ENCODE results near the gene MGRN1. TPM values are rescaled to one million over a fixed set of nuclear protein-coding genes. Genes with fewer than 3 reads are reported as not detected.

Gene MGRN1
- total and polyA plus RNA-seq, 2 donors (not counting 3 experiments of a cell fraction or from before 2014, with no cell fraction given): 15.6 to 73.0 TPM

DNA sequence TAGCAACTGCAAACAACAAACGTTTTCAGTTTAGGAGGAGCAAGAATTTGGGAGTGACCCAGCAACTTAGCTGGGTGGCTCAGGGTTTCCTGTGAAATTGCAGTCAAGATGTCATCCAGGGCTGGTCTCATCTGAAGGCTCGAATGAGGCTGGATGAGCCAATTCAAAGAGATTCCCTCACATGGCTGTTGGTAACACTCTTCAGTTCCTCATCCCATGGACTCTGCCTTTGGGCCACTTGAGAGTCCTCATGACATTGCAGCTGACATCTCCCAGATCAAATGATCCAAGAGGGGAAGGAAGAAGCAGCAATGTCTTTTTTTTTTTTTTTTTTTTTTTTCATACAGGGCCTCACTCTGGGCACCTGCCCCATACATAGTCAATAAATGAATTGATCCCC lies 36.2 kb upstream of the MGRN1 start:
- Histone ChIP-seq H3K79me2 (ENCODE audit: control insufficient read depth, insufficient read depth, low read length) (no peaks in the 10 kb centered on the region), H3K27me3 (ENCODE audit: control insufficient read depth in 2 of 2, insufficient read depth in 2 of 2, low read length in 2 of 2) (peaks cover 0 to 9% of the 10 kb centered on the region in 2 experiments), H3K9ac (replicated peaks; ENCODE audit: extremely low read depth, insufficient read depth, low read length) (no peak overlapping the region), H3K9me1 (replicated peaks; ENCODE audit: control insufficient read depth, extremely low read depth, insufficient read depth, low read length) (no peaks in the 10 kb centered on the region), H4K20me1 (replicated peaks; ENCODE audit: control insufficient read depth, extremely low read depth, insufficient read depth, low read length) (no peaks in the 10 kb centered on the region), H3K9me3 (replicated peaks; ENCODE audit: control insufficient read depth, insufficient read depth, low read length) (no peaks in the 10 kb centered on the region), H3K4me3 (replicated peaks in 1 of 3; ENCODE audit: insufficient read depth in 1 of 3, low read depth in 1 of 3, low read length in 3 of 3) (no peak overlapping the region), H3K4me2 (ENCODE audit: insufficient read depth, low read length) (no peak overlapping the region), H3K27ac (ENCODE audit: insufficient read depth, low read depth, low read length) (no peak overlapping the region), H3K4me1 (ENCODE audit: control insufficient read depth, extremely low read depth, insufficient read depth, low read length) (no peaks in the 10 kb centered on the region), H3K36me3 (ENCODE audit: control insufficient read depth in 2 of 2, extremely low read depth in 1 of 2, insufficient read depth in 2 of 2, low read length in 2 of 2) (no peaks in the 10 kb centered on the region), H2AFZ (ENCODE audit: low read depth, low read length) (no peak overlapping the region)
- POLR2A ChIA-PET: no interaction called here
- TF ChIP-seq, protein P1, sequence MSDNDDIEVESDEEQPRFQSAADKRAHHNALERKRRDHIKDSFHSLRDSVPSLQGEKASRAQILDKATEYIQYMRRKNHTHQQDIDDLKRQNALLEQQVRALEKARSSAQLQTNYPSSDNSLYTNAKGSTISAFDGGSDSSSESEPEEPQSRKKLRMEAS (IDR thresholded peaks at IDR 0.05; ENCODE audit: insufficient read depth, insufficient read length): no peak
- TF ChIP-seq FOS (IDR thresholded peaks at IDR 0.05; ENCODE audit: borderline replicate concordance, insufficient read depth, low read length): no peak
- TF ChIP-seq EZH2 (IDR thresholded peaks at IDR 0.05; ENCODE audit: borderline replicate concordance, low read depth, low read length, severe bottlenecking): no peak
- no peak for TF ChIP-seq POLR2A (IDR thresholded peaks at IDR 0.05; ENCODE audit: low read depth, low read length)
- no peak for TF ChIP-seq MYC (IDR thresholded peaks at IDR 0.05; ENCODE audit: low read depth, low read length)
- FAIRE-seq: no peak
- BruUV-seq (replicated peaks): no TSS peak
- intact Hi-C loops (cut with micrococcal nuclease): no loop called here
- dilution Hi-C loops (cut with MboI; ENCODE audit: extremely low pct_ligation_motif_present, low sequenced_read_pairs): no loop called here
- no peak for DNase-seq (ENCODE audit: low read depth, low spot score)
- CTCF ChIA-PET: interaction anchor here (1.0 kb wide), 1 partner anchor 88 kb away, joined by 3 read pairs; no protein-coding TSS in a partner anchor

DNA sequence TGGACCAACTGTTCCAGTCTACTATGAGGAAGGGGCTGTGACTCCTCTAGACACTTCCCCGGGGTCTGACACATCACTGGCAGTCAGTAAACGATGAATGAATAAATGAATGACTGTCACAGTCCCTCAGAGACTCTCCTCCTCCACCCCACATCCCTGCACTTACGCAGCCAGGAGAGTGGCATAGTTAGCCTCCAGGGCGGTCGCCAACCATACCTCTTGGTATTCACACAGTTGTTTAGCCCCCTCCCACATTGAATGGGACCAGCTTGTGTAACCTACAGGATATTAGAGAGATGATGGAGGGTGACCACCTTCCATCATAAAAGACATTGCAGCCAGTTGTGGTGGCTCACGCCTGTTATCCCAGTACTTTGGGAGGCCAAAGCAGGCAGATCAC lies 35.7 kb upstream of the MGRN1 start:
- peaks cover 0 to 9% of the 10 kb centered on the region in 2 experiments for H3K27me3 ChIP-seq (ENCODE audit: control insufficient read depth in 2 of 2, insufficient read depth in 2 of 2, low read length in 2 of 2)
- ChIA-PET POLR2A (no interaction called here), CTCF (no interaction called here)
- no peaks in the 10 kb centered on the region for H3K79me2 ChIP-seq (ENCODE audit: control insufficient read depth, insufficient read depth, low read length)
- no peaks in the 10 kb centered on the region for H3K4me1 ChIP-seq (ENCODE audit: control insufficient read depth, extremely low read depth, insufficient read depth, low read length)
- no peaks in the 10 kb centered on the region for H3K36me3 ChIP-seq (ENCODE audit: control insufficient read depth in 2 of 2, extremely low read depth in 1 of 2, insufficient read depth in 2 of 2, low read length in 2 of 2)
- DNase-seq (ENCODE audit: low read depth, low spot score): no peak
- no peak overlapping the region for H3K27ac ChIP-seq (ENCODE audit: insufficient read depth, low read depth, low read length)
- no peaks in the 10 kb centered on the region for H4K20me1 ChIP-seq (replicated peaks; ENCODE audit: control insufficient read depth, extremely low read depth, insufficient read depth, low read length)
- FAIRE-seq: no peak
- intact Hi-C loops (cut with micrococcal nuclease): no loop called here
- H3K9me3 ChIP-seq (replicated peaks; ENCODE audit: control insufficient read depth, insufficient read depth, low read length): no peaks in the 10 kb centered on the region
- no peak overlapping the region for H2AFZ ChIP-seq (ENCODE audit: low read depth, low read length)
- no peak overlapping the region for H3K4me3 ChIP-seq (replicated peaks in 1 of 3; ENCODE audit: insufficient read depth in 1 of 3, low read depth in 1 of 3, low read length in 3 of 3)
- dilution Hi-C loops (cut with MboI; ENCODE audit: extremely low pct_ligation_motif_present, low sequenced_read_pairs): no loop called here
- no peak overlapping the region for H3K9ac ChIP-seq (replicated peaks; ENCODE audit: extremely low read depth, insufficient read depth, low read length)
- H3K4me2 ChIP-seq (ENCODE audit: insufficient read depth, low read length): no peak overlapping the region
- TF ChIP-seq, protein P2, sequence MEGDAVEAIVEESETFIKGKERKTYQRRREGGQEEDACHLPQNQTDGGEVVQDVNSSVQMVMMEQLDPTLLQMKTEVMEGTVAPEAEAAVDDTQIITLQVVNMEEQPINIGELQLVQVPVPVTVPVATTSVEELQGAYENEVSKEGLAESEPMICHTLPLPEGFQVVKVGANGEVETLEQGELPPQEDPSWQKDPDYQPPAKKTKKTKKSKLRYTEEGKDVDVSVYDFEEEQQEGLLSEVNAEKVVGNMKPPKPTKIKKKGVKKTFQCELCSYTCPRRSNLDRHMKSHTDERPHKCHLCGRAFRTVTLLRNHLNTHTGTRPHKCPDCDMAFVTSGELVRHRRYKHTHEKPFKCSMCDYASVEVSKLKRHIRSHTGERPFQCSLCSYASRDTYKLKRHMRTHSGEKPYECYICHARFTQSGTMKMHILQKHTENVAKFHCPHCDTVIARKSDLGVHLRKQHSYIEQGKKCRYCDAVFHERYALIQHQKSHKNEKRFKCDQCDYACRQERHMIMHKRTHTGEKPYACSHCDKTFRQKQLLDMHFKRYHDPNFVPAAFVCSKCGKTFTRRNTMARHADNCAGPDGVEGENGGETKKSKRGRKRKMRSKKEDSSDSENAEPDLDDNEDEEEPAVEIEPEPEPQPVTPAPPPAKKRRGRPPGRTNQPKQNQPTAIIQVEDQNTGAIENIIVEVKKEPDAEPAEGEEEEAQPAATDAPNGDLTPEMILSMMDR (IDR thresholded peaks at IDR 0.05; ENCODE audit: extremely low read depth in 1 of 2, insufficient read depth in 1 of 2, low read depth in 1 of 2, low read length in 2 of 2): no peak
- no peak for TF ChIP-seq GATA2 (IDR thresholded peaks at IDR 0.05; ENCODE audit: insufficient read depth, insufficient read length, low read depth, low read length)
- no peak for TF ChIP-seq MYC (IDR thresholded peaks at IDR 0.05; ENCODE audit: low read depth, low read length)
- no TSS peak for BruUV-seq (replicated peaks)
- H3K9me1 ChIP-seq (replicated peaks; ENCODE audit: control insufficient read depth, extremely low read depth, insufficient read depth, low read length): no peaks in the 10 kb centered on the region

Data from endothelial cell of umbilical vein (primary cell).